ENCODE results near the gene MAP3K4. TPM values are rescaled to one million over a fixed set of nuclear protein-coding genes. Genes with fewer than 3 reads are reported as not detected.

Gene MAP3K4
- total and polyA plus RNA-seq, 10 donors, result 11.4 to 65.5 (median 37.0) TPM

- DNase-seq, result no peak
- intact Hi-C loops (cut with DNase I; ENCODE audit: low total_unique reads), result no loop called here
- no peaks in the 10 kb centered on the region for H3K9me3 ChIP-seq
- no peak overlapping the region for H3K4me3 ChIP-seq
- H3K4me1 ChIP-seq, result peaks cover 0 to 4% (median 0%) of the 10 kb centered on the region in 6 donors
- TF ChIP-seq, protein P1, sequence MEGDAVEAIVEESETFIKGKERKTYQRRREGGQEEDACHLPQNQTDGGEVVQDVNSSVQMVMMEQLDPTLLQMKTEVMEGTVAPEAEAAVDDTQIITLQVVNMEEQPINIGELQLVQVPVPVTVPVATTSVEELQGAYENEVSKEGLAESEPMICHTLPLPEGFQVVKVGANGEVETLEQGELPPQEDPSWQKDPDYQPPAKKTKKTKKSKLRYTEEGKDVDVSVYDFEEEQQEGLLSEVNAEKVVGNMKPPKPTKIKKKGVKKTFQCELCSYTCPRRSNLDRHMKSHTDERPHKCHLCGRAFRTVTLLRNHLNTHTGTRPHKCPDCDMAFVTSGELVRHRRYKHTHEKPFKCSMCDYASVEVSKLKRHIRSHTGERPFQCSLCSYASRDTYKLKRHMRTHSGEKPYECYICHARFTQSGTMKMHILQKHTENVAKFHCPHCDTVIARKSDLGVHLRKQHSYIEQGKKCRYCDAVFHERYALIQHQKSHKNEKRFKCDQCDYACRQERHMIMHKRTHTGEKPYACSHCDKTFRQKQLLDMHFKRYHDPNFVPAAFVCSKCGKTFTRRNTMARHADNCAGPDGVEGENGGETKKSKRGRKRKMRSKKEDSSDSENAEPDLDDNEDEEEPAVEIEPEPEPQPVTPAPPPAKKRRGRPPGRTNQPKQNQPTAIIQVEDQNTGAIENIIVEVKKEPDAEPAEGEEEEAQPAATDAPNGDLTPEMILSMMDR (IDR thresholded peaks at IDR 0.05 in 8 of 11, conservative IDR thresholded peaks at IDR 0.05 in 3 of 11), result no peak
- no peaks in the 10 kb centered on the region for H3K27me3 ChIP-seq (replicated peaks in 1 of 7)
- 89 to 97% (median 93%) methylated on average over 13 of the region's 13 CpGs for WGBS, 5 donors
- peaks cover 0 to 29% (median 0%) of the 10 kb centered on the region in 6 donors for H3K36me3 ChIP-seq
- H3K27ac ChIP-seq, result no peak overlapping the region
Observed at GRCh38 chr6:161019324-161019839, 27.8 kb downstream of the MAP3K4 start.

GRCh38 chr6:161021543-161021942 is 30.0 kb downstream of the MAP3K4 start:
- Histone ChIP-seq H3K4me3 (no peak overlapping the region), H3K27me3 (replicated peaks in 1 of 7) (no peaks in the 10 kb centered on the region), H3K36me3 (peaks cover 0 to 22% (median 0%) of the 10 kb centered on the region in 6 donors), H3K27ac (no peak overlapping the region), H3K9me3 (no peaks in the 10 kb centered on the region), H3K4me1 (peaks cover 0 to 4% (median 0%) of the 10 kb centered on the region in 6 donors)
- intact Hi-C loops (cut with DNase I; ENCODE audit: low total_unique reads), result no loop called here
- no peak for DNase-seq
- TF ChIP-seq, protein P1 (IDR thresholded peaks at IDR 0.05 in 8 of 11, conservative IDR thresholded peaks at IDR 0.05 in 3 of 11), result no peak
- TF ChIP-seq POLR2A (IDR thresholded peaks at IDR 0.05), result no peak
- no peak for TF ChIP-seq POLR2AphosphoS5 (IDR thresholded peaks at IDR 0.05)

- 92 to 96% (median 94%) methylated on average over 8 of the region's 8 CpGs for whole genome bisulfite sequencing, 5 donors
Observed at GRCh38 chr6:161021998-161022743, 30.6 kb downstream of the MAP3K4 start.

DNA sequence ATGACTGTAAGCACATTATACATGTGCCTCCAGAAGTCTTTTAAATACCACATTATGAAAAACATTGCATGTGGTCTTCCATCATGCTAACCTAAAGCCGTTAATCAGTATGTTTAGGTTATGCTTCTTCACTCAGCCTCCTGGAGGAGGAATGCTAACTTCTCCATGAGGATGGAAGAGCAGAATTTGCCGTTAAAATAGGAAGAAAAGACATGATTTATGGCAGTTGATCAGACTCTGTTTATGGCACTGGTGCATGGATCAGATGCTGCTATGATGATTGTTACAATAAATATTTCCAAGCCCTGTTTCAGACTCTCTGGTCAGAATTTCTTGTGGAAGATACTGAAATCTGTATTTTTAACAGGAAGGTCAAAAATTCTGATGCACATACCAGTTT is 31.7 kb downstream of the MAP3K4 start:
- no peak overlapping the region for H3K4me3 ChIP-seq
- H3K9me3 ChIP-seq, result no peaks in the 10 kb centered on the region
- H3K4me1 ChIP-seq, result peaks cover 0 to 11% (median 0%) of the 10 kb centered on the region in 6 donors
- WGBS, 5 donors, result 76 to 91% (median 88%) methylated on average over 2 of the region's 2 CpGs
- TF ChIP-seq, protein P1 (IDR thresholded peaks at IDR 0.05 in 8 of 11, conservative IDR thresholded peaks at IDR 0.05 in 3 of 11), result no peak
- TF ChIP-seq POLR2AphosphoS5 (IDR thresholded peaks at IDR 0.05) (no peak), POLR2A (IDR thresholded peaks at IDR 0.05) (no peak)
- no peaks in the 10 kb centered on the region for H3K27me3 ChIP-seq (replicated peaks in 1 of 7)
- DNase-seq, result no peak
- H3K36me3 ChIP-seq, result peaks cover 0 to 22% (median 0%) of the 10 kb centered on the region in 6 donors
- intact Hi-C loops (cut with DNase I; ENCODE audit: low total_unique reads), result no loop called here
- no peak overlapping the region for H3K27ac ChIP-seq

More at GRCh38 chr6:161021998-161022743, 30.6 kb downstream of the MAP3K4 start:
- Histone ChIP-seq H3K9me3 (no peaks in the 10 kb centered on the region), H3K27ac (no peak overlapping the region), H3K27me3 (replicated peaks in 1 of 7) (no peaks in the 10 kb centered on the region), H3K4me1 (peaks cover 0 to 4% (median 0%) of the 10 kb centered on the region in 6 donors), H3K4me3 (no peak overlapping the region), H3K36me3 (peaks cover 0 to 22% (median 0%) of the 10 kb centered on the region in 6 donors)
- TF ChIP-seq POLR2A (IDR thresholded peaks at IDR 0.05) (no peak), POLR2AphosphoS5 (IDR thresholded peaks at IDR 0.05) (no peak)
- TF ChIP-seq, protein P1 (IDR thresholded peaks at IDR 0.05 in 8 of 11, conservative IDR thresholded peaks at IDR 0.05 in 3 of 11), result no peak
- intact Hi-C loops (cut with DNase I; ENCODE audit: low total_unique reads), result no loop called here
- no peak for DNase-seq

Data from spleen (tissue), 11 donors.